K562 (cell line): ENCODE results near the gene SEC23A. TPM values are rescaled to one million over a fixed set of nuclear protein-coding genes. Genes with fewer than 3 reads are reported as not detected.
"Not testable (repeated sequence)": the region's sequence is repeated elsewhere in the genome, so short reads cannot be mapped to it uniquely, and the experiment has no call there.

Experiments
- ATAC-seq: fragments of 200-7000 bp; cut with Tn5 transposase; 3 replicates; pipeline ENCODE4 v1.9.1; 2020; ENCODE audit warnings: moderate library complexity
- BruUV-seq: library from RNA; stranded (reverse); fragments of 400-500 nt; replicated peaks from 2 replicates; lab custom pipeline; 2021; lab: Mats Ljungman, UMichigan
- CTCF ChIA-PET: fragments of 300-600 bp; formaldehyde crosslinking; extraction: SDS; loops from one replicate; lab custom pipeline; 2021; ENCODE audit warnings: low intra/inter-chr PET ratio; lab: Yijun Ruan, JAX
- POLR2A ChIA-PET: fragments of 300-600, 350-650 bp; sonication (Branson Sonifier 250); formaldehyde crosslinking; extraction: SDS; loops from one replicate; lab custom pipeline; 2021; ENCODE audit warnings: antibody characterized with exemption, inconsistent platforms; lab: Yijun Ruan, JAX
- DNase-seq, 4 experiments: peaks; one replicate each; pipeline versions ENCODE4 v3.0.0 to v3.0.0-alpha.2; 2011 to 2018; ENCODE audit warnings: low spot score in 3 of 4, mixed read lengths in 3 of 4; ENCODE audit errors: extremely low read depth in 1 of 4
- FAIRE-seq: peaks from 2 replicates; lab custom pipeline; 2011; peaks lifted over from hg19 to GRCh38; lab: Jason Lieb, UNC
- H2AFZ ChIP-seq: 2 replicates; pipeline ENCODE4 v1.6.0; 2011; ENCODE audit warnings: low read depth, low read length, control low read depth, inconsistent platforms
- H3K27ac ChIP-seq: fragments of 200-600 bp; 3 replicates; pipeline ENCODE4 v1.8.0; 2011; ENCODE audit warnings: low read depth, mild to moderate bottlenecking, control low read depth, inconsistent platforms, low read length, moderate library complexity, mixed read lengths; ENCODE audit errors: extremely low read depth
- H3K27me3 ChIP-seq, 2 experiments: fragments of 300-600 bp in 1 of 2; 2 replicates in 1 of 2; 3 replicates in 1 of 2; pipeline versions ENCODE4 v1.6.0 to v1.8.0; 2011; ENCODE audit warnings: inconsistent platforms in 2 of 2, low read length in 2 of 2, mild to moderate bottlenecking in 1 of 2, mixed read lengths in 1 of 2, moderate library complexity in 1 of 2; ENCODE audit not compliant: control insufficient read depth in 2 of 2, insufficient read depth in 2 of 2
- H3K36me3 ChIP-seq: fragments of 300-600 bp; 3 replicates; pipeline ENCODE4 v1.8.0; 2011; ENCODE audit warnings: mild to moderate bottlenecking, low read length, inconsistent platforms; ENCODE audit not compliant: control insufficient read depth, insufficient read depth
- H3K4me1 ChIP-seq, 2 experiments: fragments of 200-600 bp in 1 of 2; replicated peaks in 1 of 2; 2 replicates in 1 of 2; 3 replicates in 1 of 2; pipeline versions ENCODE4 v1.5.1 to v1.8.0; 2011; ENCODE audit warnings: inconsistent platforms in 2 of 2, low read length in 2 of 2, mild to moderate bottlenecking in 1 of 2, mixed read lengths in 1 of 2, moderate library complexity in 1 of 2; ENCODE audit not compliant: control insufficient read depth in 2 of 2, insufficient read depth in 2 of 2
- H3K4me2 ChIP-seq: 2 replicates; pipeline ENCODE4 v1.6.1; 2011; ENCODE audit warnings: low read length, control low read depth, inconsistent platforms, mixed read lengths; ENCODE audit not compliant: insufficient read depth
- H3K4me3 ChIP-seq: fragments of 200-600 bp; sonication (generic), shearing (Covaris generic); 2 replicates; pipeline ENCODE4 v1.5.1; 2016; ENCODE audit warnings: control low read depth, inconsistent platforms
- H3K79me2 ChIP-seq: fragments of 200-600 bp; 3 replicates; pipeline ENCODE4 v1.8.0; 2011; ENCODE audit warnings: low read length, inconsistent platforms; ENCODE audit not compliant: control insufficient read depth, insufficient read depth
- H3K9ac ChIP-seq, 2 experiments: 2 replicates each; pipeline versions ENCODE4 v1.6.0 to v1.6.1; 2011; ENCODE audit warnings: low read depth in 2 of 2, low read length in 2 of 2, control low read depth in 1 of 2, inconsistent platforms in 1 of 2, mild to moderate bottlenecking in 1 of 2, mixed read lengths in 1 of 2; ENCODE audit not compliant: insufficient read depth in 1 of 2
- H3K9me1 ChIP-seq: one replicate; pipeline ENCODE4 v1.6.0; 2011; ENCODE audit warnings: inconsistent platforms, mild to moderate bottlenecking, low read length, moderate library complexity; ENCODE audit not compliant: control insufficient read depth, insufficient read depth
- H3K9me3 ChIP-seq: replicated peaks from 2 replicates; pipeline ENCODE4 v1.5.1; 2011; ENCODE audit warnings: low read depth, low read length, inconsistent platforms; ENCODE audit not compliant: control insufficient read depth, insufficient read depth
- H4K20me1 ChIP-seq: replicated peaks from 2 replicates; pipeline ENCODE4 v1.6.1; 2011; ENCODE audit warnings: low read length, inconsistent platforms, mixed read lengths; ENCODE audit not compliant: control insufficient read depth, insufficient read depth
- COPS2 ChIP-seq: fragments of 450-650 bp; conservative IDR thresholded peaks from 2 replicates; pipeline ENCODE4 v1.6.1; 2016; ENCODE audit warnings: mild to moderate bottlenecking, moderate library complexity
- KDM1A ChIP-seq, 2 experiments: fragments of 450-650 bp; IDR thresholded peaks; 2 replicates each; pipeline ENCODE4 v1.6.1; 2016; ENCODE audit warnings: mild to moderate bottlenecking in 2 of 2
- PPARD ChIP-seq: fragments of 250-450 bp; sonication (Bioruptor Pico); IDR thresholded peaks from 2 replicates; pipeline ENCODE4 v1.8.0; 2022; ENCODE audit warnings: inconsistent platforms, mild to moderate bottlenecking, moderate library complexity
- RBFOX2 ChIP-seq: fragments of 200-400 bp; formaldehyde crosslinking; IDR thresholded peaks from 2 replicates; pipeline ENCODE4 v1.6.1; 2017; ENCODE audit warnings: low read depth, mild to moderate bottlenecking, low read length, moderate library complexity
- ZBED1 ChIP-seq: IDR thresholded peaks from 2 replicates; pipeline ENCODE4 v1.6.1; 2014
- WGBS: fragments of 100-300 bp; shearing (Covaris generic); methylation state at CpG from one replicate; pipeline ENCODE4 v1.1.6; 2016; ENCODE audit warnings: low coverage, mixed read lengths; ENCODE audit not compliant: insufficient coverage; ENCODE audit errors: missing lambda C conversion rate; 5-methylcytosine and 5-hydroxymethylcytosine counted together
- in situ Hi-C: fragments of 300-500 bp; cut with MboI; formaldehyde crosslinking; loops from 4 replicates; pipeline ENCODE4 v1.15.0; 2018; ENCODE audit warnings: inconsistent platforms, mixed read lengths
- intact Hi-C: fragments of 100-400 bp; cut with micrococcal nuclease; formaldehyde crosslinking; loops from 2 replicates; pipeline ENCODE4 v1.14.2; 2022
- polyA plus RNA-seq, 8 experiments: library from polyadenylated mRNA; depleted of rRNA in 4 of 8; stranded (reverse) in 5 of 8; unstranded in 3 of 8; fragments of >200 nt; fragmentation: Nextera tagmentation in 2 of 8; fragmentation: Illumina TruSeq in 1 of 8; extraction: Ambion mirVana in 2 of 8; extraction: Trizol in 1 of 8; gene quantifications; 2 replicates each; pipeline versions ENCODE4 v1.2.1 to v1.2.3, GENCODE V29; 2011 to 2014; ENCODE audit warnings: inconsistent platforms in 1 of 8, missing spikeins in 1 of 8
- total RNA-seq, 7 experiments: library from RNA; depleted of rRNA in 6 of 7; stranded (reverse); fragments of >200 nt in 6 of 7; fragmentation: Illumina TruSeq in 2 of 7; extraction: Trizol in 2 of 7; gene quantifications; 2 replicates each; pipeline versions ENCODE4 v1.2.1 to v1.2.3, GENCODE V29; 2011 to 2021; ENCODE audit warnings: low replicate concordance in 1 of 7
- TF ChIP-seq, protein P1 (sequence below): sonication (generic); formaldehyde crosslinking; IDR thresholded peaks from 2 replicates; pipeline ENCODE4 v1.8.0; 2022; ENCODE audit warnings: mild to moderate bottlenecking, low read depth, missing genetic modification reagents

The SEC23A gene
- total and polyA plus RNA-seq, 9 of the 15 experiments (the other 6 are each of a cell fraction or from before 2014, with no cell fraction given): 5.5 to 47.0 (median 14.5) TPM

DNA sequence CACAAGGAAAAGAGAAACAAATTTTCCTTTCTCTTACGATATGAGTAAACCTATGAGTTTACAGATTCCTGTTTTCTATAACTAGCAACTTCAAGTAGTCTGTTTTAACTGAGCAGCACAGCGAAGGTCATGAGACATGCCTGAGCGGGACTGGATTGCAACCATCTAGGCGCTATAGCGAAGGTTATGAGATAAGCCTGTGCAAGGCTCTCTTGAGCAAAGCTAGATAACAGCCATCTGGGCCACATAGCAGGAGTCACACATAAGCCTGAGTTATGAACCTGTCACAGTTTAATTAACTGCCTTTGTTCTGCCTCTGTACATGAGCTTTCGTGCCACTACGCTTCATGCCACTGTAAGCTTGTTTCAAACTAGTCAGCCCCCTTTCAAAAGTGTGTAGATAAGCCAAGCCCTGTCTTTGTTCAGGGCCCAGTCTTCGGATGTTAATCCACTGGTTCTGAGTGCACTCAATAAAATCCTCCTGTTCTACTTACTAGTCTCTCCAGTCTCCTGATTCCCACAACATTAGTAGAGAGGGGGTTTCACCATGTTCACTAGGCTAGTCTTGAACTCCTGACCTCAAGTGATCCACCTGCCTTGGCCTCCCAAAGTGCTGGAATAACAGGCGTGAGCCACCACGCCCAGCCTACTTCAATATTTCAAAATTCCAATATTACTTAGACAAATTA is 47.1 kb downstream of the SEC23A start (continued):
- TF ChIP-seq KDM1A (IDR thresholded peaks at IDR 0.05) (no peak), COPS2 (no peak), PPARD (CRISPR knock-in tag) (no peak), ZBED1 (no peak), RBFOX2 (no peak)
- TF ChIP-seq, protein P1, sequence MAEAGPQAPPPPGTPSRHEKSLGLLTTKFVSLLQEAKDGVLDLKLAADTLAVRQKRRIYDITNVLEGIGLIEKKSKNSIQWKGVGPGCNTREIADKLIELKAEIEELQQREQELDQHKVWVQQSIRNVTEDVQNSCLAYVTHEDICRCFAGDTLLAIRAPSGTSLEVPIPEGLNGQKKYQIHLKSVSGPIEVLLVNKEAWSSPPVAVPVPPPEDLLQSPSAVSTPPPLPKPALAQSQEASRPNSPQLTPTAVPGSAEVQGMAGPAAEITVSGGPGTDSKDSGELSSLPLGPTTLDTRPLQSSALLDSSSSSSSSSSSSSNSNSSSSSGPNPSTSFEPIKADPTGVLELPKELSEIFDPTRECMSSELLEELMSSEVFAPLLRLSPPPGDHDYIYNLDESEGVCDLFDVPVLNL (CRISPR knock-in tag): no peak

DNA sequence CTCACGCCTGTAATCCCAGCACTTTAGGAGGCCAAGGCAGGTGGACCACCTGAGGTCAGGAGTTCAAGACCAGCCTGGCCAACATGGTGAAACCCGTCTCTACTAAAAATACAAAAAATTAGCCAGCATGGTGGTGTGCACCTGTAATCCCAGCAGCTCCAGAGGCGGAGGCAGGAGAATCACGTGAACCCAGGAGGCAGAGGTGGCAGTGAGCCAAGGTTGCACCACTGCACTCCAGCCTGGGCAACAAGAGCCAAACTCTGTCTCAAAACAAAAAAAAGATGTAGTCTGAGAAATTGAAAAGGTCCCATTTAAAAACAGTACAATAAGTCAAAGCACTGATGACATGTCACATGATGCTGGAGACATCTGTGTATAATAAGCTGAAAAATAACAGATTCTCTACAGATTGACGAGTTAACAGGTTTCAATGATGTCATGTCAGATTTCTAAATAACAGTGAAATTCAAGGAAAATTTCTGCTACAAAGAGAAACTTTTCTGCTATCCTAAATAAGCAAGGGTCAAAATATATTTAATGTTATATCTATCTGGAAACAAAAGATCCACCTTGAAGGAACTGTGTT is 50.1 kb downstream of the SEC23A start:
- CTCF ChIA-PET, H3K79me2 ChIP-seq, H3K27ac ChIP-seq, ATAC-seq, H3K9ac ChIP-seq, H3K36me3 ChIP-seq, H3K4me1 ChIP-seq, H2AFZ ChIP-seq, H4K20me1 ChIP-seq, DNase-seq, intact Hi-C loops, H3K4me2 ChIP-seq, H3K27me3 ChIP-seq, BruUV-seq, H3K4me3 ChIP-seq, POLR2A ChIA-PET, H3K9me1 ChIP-seq, FAIRE-seq, in situ Hi-C loops, H3K9me3 ChIP-seq: not testable (repeated sequence)
- WGBS: 76% methylated on average over 4 of the region's 5 CpGs
